ENCODE data around the gene CCDC170. TPM values are rescaled to one million over a fixed set of nuclear protein-coding genes. Genes with fewer than 3 reads are reported as not detected.
A peak's percentile ranks its signal among the peaks of the same experiment; 100 is the strongest.
"Not testable (repeated sequence)": the region's sequence is repeated elsewhere in the genome, so short reads cannot be mapped to it uniquely, and the experiment has no call there.

CCDC170 gene
- total and polyA plus RNA-seq, 4 donors: 0.37 to 0.59 (median 0.45) TPM

DNA sequence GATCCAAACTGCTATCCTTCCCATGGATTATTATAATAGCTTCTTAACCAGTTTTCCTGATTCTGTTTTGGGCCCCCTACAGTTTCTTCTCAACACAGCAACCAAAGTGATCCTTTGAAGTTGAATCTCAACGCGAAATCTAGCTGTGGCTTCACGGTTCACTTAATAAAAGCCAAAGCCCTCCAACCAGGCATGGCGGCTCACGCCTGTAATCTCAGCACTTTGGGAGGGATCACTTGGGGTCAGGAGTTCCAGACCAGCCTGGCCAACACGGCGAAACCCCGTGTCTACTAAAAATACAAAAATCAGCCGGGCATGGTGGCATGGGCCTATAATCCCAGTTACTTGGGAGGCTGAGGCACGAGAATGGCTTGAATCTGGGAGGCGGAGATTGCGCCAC is 45.2 kb upstream of the CCDC170 start:
- TF ChIP-seq, protein P1, sequence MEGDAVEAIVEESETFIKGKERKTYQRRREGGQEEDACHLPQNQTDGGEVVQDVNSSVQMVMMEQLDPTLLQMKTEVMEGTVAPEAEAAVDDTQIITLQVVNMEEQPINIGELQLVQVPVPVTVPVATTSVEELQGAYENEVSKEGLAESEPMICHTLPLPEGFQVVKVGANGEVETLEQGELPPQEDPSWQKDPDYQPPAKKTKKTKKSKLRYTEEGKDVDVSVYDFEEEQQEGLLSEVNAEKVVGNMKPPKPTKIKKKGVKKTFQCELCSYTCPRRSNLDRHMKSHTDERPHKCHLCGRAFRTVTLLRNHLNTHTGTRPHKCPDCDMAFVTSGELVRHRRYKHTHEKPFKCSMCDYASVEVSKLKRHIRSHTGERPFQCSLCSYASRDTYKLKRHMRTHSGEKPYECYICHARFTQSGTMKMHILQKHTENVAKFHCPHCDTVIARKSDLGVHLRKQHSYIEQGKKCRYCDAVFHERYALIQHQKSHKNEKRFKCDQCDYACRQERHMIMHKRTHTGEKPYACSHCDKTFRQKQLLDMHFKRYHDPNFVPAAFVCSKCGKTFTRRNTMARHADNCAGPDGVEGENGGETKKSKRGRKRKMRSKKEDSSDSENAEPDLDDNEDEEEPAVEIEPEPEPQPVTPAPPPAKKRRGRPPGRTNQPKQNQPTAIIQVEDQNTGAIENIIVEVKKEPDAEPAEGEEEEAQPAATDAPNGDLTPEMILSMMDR (IDR thresholded peaks at IDR 0.05; ENCODE audit: low read depth, low read length, missing input control): no peak
- no peak for TF ChIP-seq SP1 (IDR thresholded peaks at IDR 0.05)
- TF ChIP-seq NR2F2 (IDR thresholded peaks at IDR 0.05): no peak
- TF ChIP-seq, protein P2, sequence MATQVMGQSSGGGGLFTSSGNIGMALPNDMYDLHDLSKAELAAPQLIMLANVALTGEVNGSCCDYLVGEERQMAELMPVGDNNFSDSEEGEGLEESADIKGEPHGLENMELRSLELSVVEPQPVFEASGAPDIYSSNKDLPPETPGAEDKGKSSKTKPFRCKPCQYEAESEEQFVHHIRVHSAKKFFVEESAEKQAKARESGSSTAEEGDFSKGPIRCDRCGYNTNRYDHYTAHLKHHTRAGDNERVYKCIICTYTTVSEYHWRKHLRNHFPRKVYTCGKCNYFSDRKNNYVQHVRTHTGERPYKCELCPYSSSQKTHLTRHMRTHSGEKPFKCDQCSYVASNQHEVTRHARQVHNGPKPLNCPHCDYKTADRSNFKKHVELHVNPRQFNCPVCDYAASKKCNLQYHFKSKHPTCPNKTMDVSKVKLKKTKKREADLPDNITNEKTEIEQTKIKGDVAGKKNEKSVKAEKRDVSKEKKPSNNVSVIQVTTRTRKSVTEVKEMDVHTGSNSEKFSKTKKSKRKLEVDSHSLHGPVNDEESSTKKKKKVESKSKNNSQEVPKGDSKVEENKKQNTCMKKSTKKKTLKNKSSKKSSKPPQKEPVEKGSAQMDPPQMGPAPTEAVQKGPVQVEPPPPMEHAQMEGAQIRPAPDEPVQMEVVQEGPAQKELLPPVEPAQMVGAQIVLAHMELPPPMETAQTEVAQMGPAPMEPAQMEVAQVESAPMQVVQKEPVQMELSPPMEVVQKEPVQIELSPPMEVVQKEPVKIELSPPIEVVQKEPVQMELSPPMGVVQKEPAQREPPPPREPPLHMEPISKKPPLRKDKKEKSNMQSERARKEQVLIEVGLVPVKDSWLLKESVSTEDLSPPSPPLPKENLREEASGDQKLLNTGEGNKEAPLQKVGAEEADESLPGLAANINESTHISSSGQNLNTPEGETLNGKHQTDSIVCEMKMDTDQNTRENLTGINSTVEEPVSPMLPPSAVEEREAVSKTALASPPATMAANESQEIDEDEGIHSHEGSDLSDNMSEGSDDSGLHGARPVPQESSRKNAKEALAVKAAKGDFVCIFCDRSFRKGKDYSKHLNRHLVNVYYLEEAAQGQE (IDR thresholded peaks at IDR 0.05): no peak
- DNase-seq (ENCODE audit: low spot score): no peak
- Histone ChIP-seq H3K27me3 (ENCODE audit: control insufficient read depth in 4 of 4, insufficient read depth in 4 of 4, low read length in 3 of 4) (no peaks in the 10 kb centered on the region), H3K36me3 (ENCODE audit: control insufficient read depth in 4 of 4, insufficient read depth in 3 of 4, low read depth in 1 of 4, low read length in 3 of 4) (peaks cover 0 to 3% (median 0%) of the 10 kb centered on the region in 4 donors), H3K4me1 (ENCODE audit: control insufficient read depth in 4 of 4, insufficient read depth in 4 of 4, low read length in 3 of 4) (peaks cover 2 to 32% (median 28%) of the 10 kb centered on the region in 4 donors), H3K4me3 (ENCODE audit: low read depth in 1 of 3, low read length in 3 of 3) (no peak overlapping the region), H3K9me3 (ENCODE audit: control insufficient read depth in 4 of 4, low read length in 3 of 4) (no peaks in the 10 kb centered on the region), H3K9ac (ENCODE audit: low read depth in 1 of 2, low read length in 2 of 2) (no peak overlapping the region), H3K27ac (ENCODE audit: low read depth in 1 of 2, low read length in 2 of 2) (no peak overlapping the region)
- 98% methylated on average over 12 of the region's 12 CpGs for WGBS

DNA sequence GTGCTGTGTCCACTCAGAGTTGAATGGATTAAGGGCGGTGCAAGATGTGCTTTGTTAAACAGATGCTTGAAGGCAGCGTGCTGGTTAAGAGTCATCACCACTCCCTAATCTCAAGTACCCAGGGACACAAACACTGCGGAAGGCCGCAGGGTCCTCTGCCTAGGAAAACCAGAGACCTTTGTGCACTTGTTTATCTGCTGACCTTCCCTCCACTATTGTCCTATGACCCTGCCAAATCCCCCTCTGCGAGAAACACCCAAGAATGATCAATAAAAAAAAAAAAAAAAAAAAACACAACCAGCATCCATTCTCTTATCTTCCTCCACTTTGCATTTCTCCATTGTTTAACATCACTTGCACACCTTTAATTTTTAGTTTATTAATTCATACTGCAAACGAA is 42.9 kb upstream of the CCDC170 start:
- not testable (repeated sequence) for DNase-seq (ENCODE audit: low spot score); H3K36me3 ChIP-seq (ENCODE audit: control insufficient read depth in 4 of 4, insufficient read depth in 3 of 4, low read depth in 1 of 4, low read length in 3 of 4); H3K27ac ChIP-seq (ENCODE audit: low read depth in 1 of 2, low read length in 2 of 2); H3K9me3 ChIP-seq (ENCODE audit: control insufficient read depth in 4 of 4, low read length in 3 of 4); H3K27me3 ChIP-seq (ENCODE audit: control insufficient read depth in 4 of 4, insufficient read depth in 4 of 4, low read length in 3 of 4)
- Histone ChIP-seq H3K4me3 (ENCODE audit: low read depth in 1 of 3, low read length in 3 of 3) (peak overlapping the region; percentile 85 to 97 (median 89)), H3K9ac (ENCODE audit: low read depth in 1 of 2, low read length in 2 of 2) (peak overlapping the region; percentile 69 to 80), H3K4me1 (ENCODE audit: control insufficient read depth in 4 of 4, insufficient read depth in 4 of 4, low read length in 3 of 4) (peaks cover 8 to 23% (median 18%) of the 10 kb centered on the region in 4 donors)
- WGBS: 26% methylated on average over 6 of the region's 6 CpGs

DNA sequence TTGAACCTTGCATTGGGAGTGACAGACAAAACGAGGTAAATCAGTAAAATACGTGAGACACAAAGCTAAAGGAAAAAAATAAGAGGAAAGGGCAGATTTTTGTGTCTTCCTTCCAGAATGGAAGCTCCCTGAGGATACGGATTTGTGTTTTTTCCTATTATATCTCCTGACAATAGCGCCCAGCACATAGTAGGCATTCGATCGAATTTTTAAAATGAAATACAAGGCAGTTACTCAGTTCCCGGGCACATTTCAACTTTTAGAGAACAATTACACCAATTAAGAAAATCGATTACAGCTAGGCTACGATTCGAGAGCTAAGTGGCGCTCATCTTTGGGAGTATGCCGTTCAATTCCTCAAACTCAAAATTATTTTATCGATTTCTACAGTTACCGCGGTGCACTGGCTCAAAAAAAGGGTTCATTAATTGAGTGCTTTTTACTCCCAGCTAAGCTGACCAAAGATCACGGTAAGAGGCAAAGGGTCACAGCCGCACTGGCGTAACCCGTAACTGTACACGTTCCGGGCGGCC is 42.3 kb upstream of the CCDC170 start:
- under 1% methylated on average over 22 of the region's 22 CpGs for WGBS
- peak overlapping the region; percentile 69 to 80 for H3K9ac ChIP-seq (ENCODE audit: low read depth in 1 of 2, low read length in 2 of 2)
- peak overlapping the region; percentile 85 to 97 (median 89) for H3K4me3 ChIP-seq (ENCODE audit: low read depth in 1 of 3, low read length in 3 of 3)
- peaks cover 0 to 3% (median 0%) of the 10 kb centered on the region in 4 donors for H3K36me3 ChIP-seq (ENCODE audit: control insufficient read depth in 4 of 4, insufficient read depth in 3 of 4, low read depth in 1 of 4, low read length in 3 of 4)
- H3K27me3 ChIP-seq (ENCODE audit: control insufficient read depth in 4 of 4, insufficient read depth in 4 of 4, low read length in 3 of 4): no peaks in the 10 kb centered on the region
- DNase-seq (ENCODE audit: low spot score): no peak
- peaks cover 6 to 23% (median 15%) of the 10 kb centered on the region in 4 donors for H3K4me1 ChIP-seq (ENCODE audit: control insufficient read depth in 4 of 4, insufficient read depth in 4 of 4, low read length in 3 of 4)
- H3K9me3 ChIP-seq (ENCODE audit: control insufficient read depth in 4 of 4, low read length in 3 of 4): no peaks in the 10 kb centered on the region
- TF ChIP-seq GABPA (IDR thresholded peaks at IDR 0.05 in 1 of 2, conservative IDR thresholded peaks at IDR 0.05 in 1 of 2) (no peak), HNF4A (conservative IDR thresholded peaks at IDR 0.05) (peak in 1 of 2 donors; percentile 63), HNF4G (IDR thresholded peaks at IDR 0.05) (peak; percentile 39), EGR1 (IDR thresholded peaks at IDR 0.05; ENCODE audit: low read depth in 2 of 2) (no peak)
- H3K27ac ChIP-seq (ENCODE audit: low read depth in 1 of 2, low read length in 2 of 2): peak overlapping the region; percentile 90
